ENCODE data around the gene CTSV.
A peak's percentile ranks its signal among the peaks of the same experiment; 100 is the strongest.
"Not testable (repeated sequence)": the region's sequence is repeated elsewhere in the genome, so short reads cannot be mapped to it uniquely, and the experiment has no call there.

CTSV gene

GRCh38 chr9:97038611-97039513, at the start of gene CTSV:
TSS of gene CTSV (minus strand) at chr9:97039142. CDS start at chr9:97038043, 1,099 bp downstream.
- peak; percentile 94 for DNase-seq (ENCODE audit: low spot score)

- not testable (repeated sequence) for DNase-seq (ENCODE audit: low spot score)
Measured at GRCh38 chr9:97087668-97088215, 48.8 kb upstream of the CTSV start.

- DNase-seq (ENCODE audit: low spot score): not testable (repeated sequence)
Measured at GRCh38 chr9:97084562-97084991, 45.6 kb upstream of the CTSV start.

DNA sequence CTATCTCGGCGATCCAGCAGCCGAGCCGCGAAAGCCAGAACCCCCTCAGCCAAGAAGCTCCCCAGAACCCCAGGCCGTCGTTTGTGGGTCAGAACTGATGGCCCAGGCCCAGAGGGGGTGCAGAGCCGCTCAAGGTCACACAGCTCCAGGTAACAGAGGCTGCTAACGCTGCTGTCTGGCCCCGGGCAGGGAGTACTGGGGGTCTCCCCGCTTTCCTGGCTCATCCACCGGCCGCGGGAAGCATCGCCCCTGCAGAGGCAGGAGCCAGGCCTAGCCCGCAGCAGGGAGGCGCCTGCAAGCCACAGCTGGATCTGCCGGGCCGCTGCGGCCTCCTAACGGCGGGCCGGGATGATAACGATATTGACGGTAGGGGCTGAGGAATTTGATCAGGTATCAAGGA, 39.4 kb upstream of the CTSV start:
- no peak for DNase-seq (ENCODE audit: low spot score)

GRCh38 chr9:97077452-97078295, 38.7 kb upstream of the CTSV start:
- DNase-seq (ENCODE audit: low spot score): no peak

- DNase-seq (ENCODE audit: low spot score): not testable (repeated sequence)
Measured at GRCh38 chr9:97076731-97077451, 37.9 kb upstream of the CTSV start.

- no peak for DNase-seq (ENCODE audit: low spot score)
Measured at GRCh38 chr9:97076238-97076637, 37.3 kb upstream of the CTSV start.

- no peak for DNase-seq (ENCODE audit: low spot score)
Measured at GRCh38 chr9:97075289-97075985, 36.5 kb upstream of the CTSV start.

DNA sequence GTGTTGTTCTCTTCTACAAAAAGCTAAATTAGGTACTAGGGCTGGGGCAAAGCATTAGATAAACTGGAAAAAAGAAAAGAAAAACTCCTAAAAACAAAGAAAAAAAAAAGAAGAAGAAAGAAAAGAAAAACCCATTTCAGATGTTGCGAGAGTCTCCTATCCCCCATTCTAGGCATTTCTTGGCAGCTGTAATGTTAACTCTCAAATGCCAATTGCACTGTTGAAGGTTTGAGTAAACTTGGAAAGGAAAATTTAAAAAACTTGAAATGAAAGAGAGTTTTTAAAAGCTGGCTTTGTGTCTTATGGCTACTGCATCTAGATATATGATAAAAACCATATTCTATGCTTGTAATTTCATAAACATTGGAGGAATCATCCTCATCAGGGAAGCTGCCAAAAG, 34.6 kb upstream of the CTSV start:
- DNase-seq (ENCODE audit: low spot score): no peak

DNA sequence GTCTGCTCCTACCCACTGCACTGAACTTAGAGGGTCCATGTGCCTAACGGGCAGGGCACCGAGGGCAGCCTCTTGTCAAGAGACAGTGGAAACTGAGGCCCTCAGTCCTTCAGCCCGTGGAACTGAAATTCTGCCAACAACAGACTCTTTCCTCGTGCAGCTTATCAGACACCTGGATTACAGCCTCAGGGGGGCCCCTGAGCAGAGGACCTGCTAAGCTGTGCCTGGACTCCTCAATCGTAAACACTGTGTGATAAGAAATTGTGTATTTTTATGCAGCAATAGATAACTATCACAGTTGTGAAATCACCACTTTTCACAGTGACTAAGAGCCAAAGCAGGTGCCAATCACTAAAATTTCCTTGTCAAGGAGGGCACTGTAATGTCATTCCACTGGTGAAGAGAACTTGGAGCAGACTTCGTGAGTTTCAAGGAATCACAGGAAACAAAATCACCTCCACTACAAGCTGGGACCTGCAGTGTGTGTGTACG, 33.4 kb upstream of the CTSV start:
- no peak for DNase-seq (ENCODE audit: low spot score)

- not testable (repeated sequence) for DNase-seq (ENCODE audit: low spot score)
Measured at GRCh38 chr9:97070325-97070724, 31.4 kb upstream of the CTSV start.

GRCh38 chr9:97067490-97067889, 28.5 kb upstream of the CTSV start:
- DNase-seq (ENCODE audit: low spot score): no peak

DNA sequence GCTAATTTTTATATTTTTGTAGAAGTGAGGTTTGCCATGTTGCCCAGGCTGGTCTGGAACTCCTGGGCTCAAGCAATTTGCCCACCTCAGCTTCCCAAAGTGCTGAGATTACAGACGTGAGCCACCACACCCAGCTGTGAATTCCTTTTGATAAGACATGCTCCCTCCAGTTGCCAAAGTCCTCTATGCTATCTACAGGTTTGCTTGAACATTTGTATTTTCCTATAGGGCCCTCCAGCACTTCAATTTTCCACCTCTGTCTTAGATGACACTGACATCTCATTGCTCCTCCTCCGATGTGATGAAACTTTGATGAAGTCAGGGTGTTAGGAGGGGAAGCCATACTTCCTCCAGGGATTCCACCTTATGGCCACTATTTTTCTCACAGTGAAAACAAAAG, 25.2 kb upstream of the CTSV start:
- DNase-seq (ENCODE audit: low spot score): no peak

GRCh38 chr9:97060796-97061195, 21.9 kb upstream of the CTSV start:
- DNase-seq (ENCODE audit: low spot score): no peak

- peak; percentile 48 for DNase-seq (ENCODE audit: low spot score)
Measured at GRCh38 chr9:97059626-97060025, 20.7 kb upstream of the CTSV start.

DNA sequence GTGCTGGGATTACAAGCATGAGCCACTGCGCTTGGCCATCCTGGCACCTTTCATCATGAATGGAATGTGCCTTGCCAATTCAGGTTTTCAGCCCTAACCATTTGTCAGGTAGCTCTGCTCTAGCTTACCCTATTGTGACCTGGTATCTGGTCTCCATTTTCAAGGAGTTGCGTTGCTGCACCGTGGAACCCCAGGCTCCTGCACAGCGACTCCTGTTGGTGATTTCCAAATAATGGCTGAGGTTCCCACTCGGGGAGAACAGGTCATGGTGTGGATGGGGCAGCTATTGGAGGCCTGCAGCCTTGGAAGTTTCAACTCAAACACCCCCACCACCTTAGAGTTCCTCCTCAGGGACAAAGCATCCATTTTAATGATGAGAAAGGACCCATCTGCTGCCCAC, 18.7 kb upstream of the CTSV start:
- no peak for DNase-seq (ENCODE audit: low spot score)

- not testable (repeated sequence) for DNase-seq (ENCODE audit: low spot score)
Measured at GRCh38 chr9:97055891-97056290, 16.9 kb upstream of the CTSV start.

- DNase-seq (ENCODE audit: low spot score): no peak
Measured at GRCh38 chr9:97053717-97054116, 14.8 kb upstream of the CTSV start.

GRCh38 chr9:97052735-97053134, 13.8 kb upstream of the CTSV start:
- DNase-seq (ENCODE audit: low spot score): no peak

- peak; percentile 51 for DNase-seq (ENCODE audit: low spot score)
Measured at GRCh38 chr9:97046228-97046627, 7.3 kb upstream of the CTSV start.

GRCh38 chr9:97045300-97045699, 6.4 kb upstream of the CTSV start:
- DNase-seq (ENCODE audit: low spot score): no peak
